ENCODE results near the gene HTR6.
A peak's percentile ranks its signal among the peaks of the same experiment; 100 is the strongest.

- TF ChIP-seq, protein P1, sequence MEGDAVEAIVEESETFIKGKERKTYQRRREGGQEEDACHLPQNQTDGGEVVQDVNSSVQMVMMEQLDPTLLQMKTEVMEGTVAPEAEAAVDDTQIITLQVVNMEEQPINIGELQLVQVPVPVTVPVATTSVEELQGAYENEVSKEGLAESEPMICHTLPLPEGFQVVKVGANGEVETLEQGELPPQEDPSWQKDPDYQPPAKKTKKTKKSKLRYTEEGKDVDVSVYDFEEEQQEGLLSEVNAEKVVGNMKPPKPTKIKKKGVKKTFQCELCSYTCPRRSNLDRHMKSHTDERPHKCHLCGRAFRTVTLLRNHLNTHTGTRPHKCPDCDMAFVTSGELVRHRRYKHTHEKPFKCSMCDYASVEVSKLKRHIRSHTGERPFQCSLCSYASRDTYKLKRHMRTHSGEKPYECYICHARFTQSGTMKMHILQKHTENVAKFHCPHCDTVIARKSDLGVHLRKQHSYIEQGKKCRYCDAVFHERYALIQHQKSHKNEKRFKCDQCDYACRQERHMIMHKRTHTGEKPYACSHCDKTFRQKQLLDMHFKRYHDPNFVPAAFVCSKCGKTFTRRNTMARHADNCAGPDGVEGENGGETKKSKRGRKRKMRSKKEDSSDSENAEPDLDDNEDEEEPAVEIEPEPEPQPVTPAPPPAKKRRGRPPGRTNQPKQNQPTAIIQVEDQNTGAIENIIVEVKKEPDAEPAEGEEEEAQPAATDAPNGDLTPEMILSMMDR (IDR thresholded peaks at IDR 0.05): peak; percentile 75 to 94 (median 88)
- TF ChIP-seq POLR2A (IDR thresholded peaks at IDR 0.05): no peak
These were observed 39.8 kb downstream of the HTR6 start for GRCh38 chr1:19704247-19705113.
